Large intestine (tissue), 3 donors: ENCODE measurements around the gene SCT. TPM values are rescaled to one million over a fixed set of nuclear protein-coding genes. Genes with fewer than 3 reads are reported as not detected.
A peak's percentile ranks its signal among the peaks of the same experiment; 100 is the strongest.

Source experiments
- DNase-seq, 2 donors: peaks; one replicate each; pipeline versions ENCODE4 v3.0.0 to v3.0.0-alpha.2; 2013
- H3K27ac ChIP-seq: one replicate; pipeline ENCODE4 v1.5.1; 2013; ENCODE audit warnings: low read length
- H3K27me3 ChIP-seq: 2 replicates; pipeline ENCODE4 v1.6.1; 2013; ENCODE audit warnings: low read length; ENCODE audit not compliant: control insufficient read depth, insufficient read depth
- H3K36me3 ChIP-seq: 2 replicates; pipeline ENCODE4 v1.6.1; 2013; ENCODE audit warnings: low read length; ENCODE audit not compliant: control insufficient read depth, insufficient read depth
- H3K4me1 ChIP-seq: one replicate; pipeline ENCODE4 v1.6.1; 2013; ENCODE audit warnings: low read length; ENCODE audit not compliant: control insufficient read depth, insufficient read depth
- H3K4me3 ChIP-seq: one replicate; pipeline ENCODE4 v1.5.1; 2013; ENCODE audit warnings: low read length
- H3K9me3 ChIP-seq: one replicate; pipeline ENCODE4 v1.6.1; 2013; ENCODE audit warnings: mild to moderate bottlenecking, low read depth, low read length, moderate library complexity; ENCODE audit not compliant: control insufficient read depth
- WGBS: methylation state at CpG from one replicate; pipeline ENCODE4 v1.1.5; 2013; ENCODE audit warnings: low lambda C conversion rate; ENCODE audit not compliant: insufficient coverage; 5-methylcytosine and 5-hydroxymethylcytosine counted together
- polyA plus RNA-seq: library from polyadenylated mRNA; unstranded; fragments of 120-200 nt; gene quantifications from one replicate; pipeline ENCODE4 v1.2.1, GENCODE V29; 2013

The SCT gene
- polyA plus RNA-seq, 1 donor, result 131 TPM

- WGBS, result no CpG with 5 or more reads among the region's 15 CpGs
- H3K4me3 ChIP-seq, result peak overlapping the region; percentile 73
- peaks cover 11% of the 10 kb centered on the region for H3K9me3 ChIP-seq
- peaks cover 6% of the 10 kb centered on the region for H3K27me3 ChIP-seq
- no peak for DNase-seq
- peaks cover 40% of the 10 kb centered on the region for H3K36me3 ChIP-seq
- peak overlapping the region; percentile 96 for H3K27ac ChIP-seq
- peaks cover 28% of the 10 kb centered on the region for H3K4me1 ChIP-seq
These were observed 3.6 kb downstream of the SCT start for GRCh38 chr11:623349-623869.

- Histone ChIP-seq H3K4me1 (peaks cover 28% of the 10 kb centered on the region), H3K36me3 (peaks cover 46% of the 10 kb centered on the region), H3K27ac (no peak overlapping the region), H3K27me3 (peaks cover 6% of the 10 kb centered on the region), H3K9me3 (peaks cover 4% of the 10 kb centered on the region), H3K4me3 (no peak overlapping the region)
- WGBS, result no CpG with 5 or more reads among the region's 27 CpGs
- no peak for DNase-seq
These were observed 5.1 kb downstream of the SCT start for GRCh38 chr11:621838-622237.

GRCh38 chr11:620935-621814 lies 5.8 kb downstream of the SCT start:
- Histone ChIP-seq H3K27me3 (peaks cover 2% of the 10 kb centered on the region), H3K36me3 (peaks cover 46% of the 10 kb centered on the region), H3K9me3 (no peaks in the 10 kb centered on the region), H3K4me1 (peaks cover 25% of the 10 kb centered on the region), H3K27ac (no peak overlapping the region), H3K4me3 (no peak overlapping the region)
- WGBS, result 95% methylated on average over 4 of the region's 45 CpGs
- no peak for DNase-seq

- DNase-seq, result no peak
- Histone ChIP-seq H3K9me3 (no peaks in the 10 kb centered on the region), H3K4me3 (no peak overlapping the region), H3K27me3 (no peaks in the 10 kb centered on the region), H3K27ac (no peak overlapping the region), H3K4me1 (peaks cover 19% of the 10 kb centered on the region), H3K36me3 (peaks cover 46% of the 10 kb centered on the region)
- WGBS, result no CpG with 5 or more reads among the region's 13 CpGs
These were observed 6.8 kb downstream of the SCT start for GRCh38 chr11:620201-620600.

GRCh38 chr11:619628-620050 lies 7.3 kb downstream of the SCT start:
- DNase-seq, result no peak
- Histone ChIP-seq H3K27me3 (no peaks in the 10 kb centered on the region), H3K9me3 (no peaks in the 10 kb centered on the region), H3K36me3 (peaks cover 47% of the 10 kb centered on the region), H3K27ac (no peak overlapping the region), H3K4me1 (peaks cover 22% of the 10 kb centered on the region), H3K4me3 (no peak overlapping the region)
- WGBS, result no CpG with 5 or more reads among the region's 22 CpGs

- no peak overlapping the region for H3K27ac ChIP-seq
- H3K9me3 ChIP-seq, result no peaks in the 10 kb centered on the region
- peaks cover 28% of the 10 kb centered on the region for H3K4me1 ChIP-seq
- H3K27me3 ChIP-seq, result no peaks in the 10 kb centered on the region
- H3K4me3 ChIP-seq, result no peak overlapping the region
- no CpG with 5 or more reads among the region's 24 CpGs for WGBS
- DNase-seq, result no peak
- H3K36me3 ChIP-seq, result peaks cover 52% of the 10 kb centered on the region
These were observed 7.9 kb downstream of the SCT start for GRCh38 chr11:618856-619627.

GRCh38 chr11:617912-618682 lies 8.9 kb downstream of the SCT start:
- H3K4me1 ChIP-seq, result peaks cover 33% of the 10 kb centered on the region
- no peak overlapping the region for H3K27ac ChIP-seq
- no peaks in the 10 kb centered on the region for H3K27me3 ChIP-seq
- peaks cover 50% of the 10 kb centered on the region for H3K36me3 ChIP-seq
- no CpG with 5 or more reads among the region's 25 CpGs for WGBS
- no peak for DNase-seq
- no peak overlapping the region for H3K4me3 ChIP-seq
- peaks cover 2% of the 10 kb centered on the region for H3K9me3 ChIP-seq

- no peak overlapping the region for H3K4me3 ChIP-seq
- WGBS, result no CpG with 5 or more reads among the region's 57 CpGs
- DNase-seq, result no peak
- H3K4me1 ChIP-seq, result peaks cover 35% of the 10 kb centered on the region
- no peak overlapping the region for H3K27ac ChIP-seq
- H3K36me3 ChIP-seq, result peaks cover 53% of the 10 kb centered on the region
- H3K27me3 ChIP-seq, result no peaks in the 10 kb centered on the region
- H3K9me3 ChIP-seq, result peaks cover 6% of the 10 kb centered on the region
These were observed 9.6 kb downstream of the SCT start for GRCh38 chr11:617199-617911.

- Histone ChIP-seq H3K4me3 (no peak overlapping the region), H3K4me1 (peaks cover 29% of the 10 kb centered on the region), H3K27ac (peak overlapping the region; percentile 86), H3K27me3 (no peaks in the 10 kb centered on the region), H3K9me3 (peaks cover 6% of the 10 kb centered on the region), H3K36me3 (peaks cover 55% of the 10 kb centered on the region)
- 20% methylated on average over 1 of the region's 39 CpGs for WGBS
- DNase-seq, result no peak
These were observed 10.4 kb downstream of the SCT start for GRCh38 chr11:616320-617198.
